Smooth muscle cell (in vitro differentiated cells): ENCODE measurements around the gene MS4A3. TPM values are rescaled to one million over a fixed set of nuclear protein-coding genes. Genes with fewer than 3 reads are reported as not detected.

Experiments used
- DNase-seq: peaks from one replicate; lab custom pipeline; 2025; ENCODE audit not compliant: unreplicated experiment; lab: John Stamatoyannopoulos, UW
- H2AFZ ChIP-seq: fragments of 200-600 bp; sonication (generic); 2 replicates; pipeline ENCODE4 v1.6.0; 2016; ENCODE audit warnings: antibody characterized with exemption, low read depth, mild to moderate bottlenecking
- H3F3A ChIP-seq: fragments of 200-600 bp; sonication (generic); 2 replicates; pipeline ENCODE4 v1.6.0; 2017; ENCODE audit warnings: antibody characterized with exemption, low read depth
- H3K27ac ChIP-seq: fragments of 200-600 bp; sonication (generic); 2 replicates; pipeline ENCODE4 v1.5.1; 2016; ENCODE audit warnings: low read depth, mild to moderate bottlenecking
- H3K27me3 ChIP-seq: fragments of 200-600 bp; sonication (generic); 2 replicates; pipeline ENCODE4 v1.6.1; 2016; ENCODE audit warnings: low read depth, mild to moderate bottlenecking
- H3K36me3 ChIP-seq: fragments of 200-600 bp; sonication (generic); 2 replicates; pipeline ENCODE4 v1.5.1; 2016; ENCODE audit warnings: low read depth
- H3K4me1 ChIP-seq: fragments of 200-600 bp; sonication (generic); 2 replicates; pipeline ENCODE4 v1.5.1; 2016; ENCODE audit warnings: low read depth
- H3K4me2 ChIP-seq: fragments of 200-600 bp; sonication (generic); 2 replicates; pipeline ENCODE4 v1.6.0; 2016; ENCODE audit warnings: mild to moderate bottlenecking
- H3K4me3 ChIP-seq: fragments of 200-600 bp; sonication (generic); 2 replicates; pipeline ENCODE4 v1.5.1; 2016; ENCODE audit warnings: mild to moderate bottlenecking
- H3K79me2 ChIP-seq: fragments of 200-600 bp; sonication (generic); 2 replicates; pipeline ENCODE4 v1.6.0; 2016; ENCODE audit warnings: low read depth, mild to moderate bottlenecking
- H3K9ac ChIP-seq: fragments of 200-600 bp; sonication (generic); 2 replicates; pipeline ENCODE4 v1.6.0; 2016; ENCODE audit warnings: low read depth
- H3K9me3 ChIP-seq: fragments of 200-600 bp; sonication (generic); replicated peaks from 2 replicates; pipeline ENCODE4 v1.5.1; 2016; ENCODE audit warnings: low read depth
- H4K20me1 ChIP-seq: fragments of 200-600 bp; sonication (generic); 2 replicates; pipeline ENCODE4 v1.6.0; 2016; ENCODE audit warnings: low read depth
- WGBS: methylation state at CpG from one replicate; pipeline ENCODE4 v1.1.7; 2016; ENCODE audit warnings: low lambda C conversion rate; 5-methylcytosine and 5-hydroxymethylcytosine counted together
- polyA plus RNA-seq: library from polyadenylated mRNA; unstranded; fragments of >200 nt; fragmentation: Nextera tagmentation; extraction: Ambion mirVana; gene quantifications from 2 replicates; pipeline ENCODE4 v1.2.1, GENCODE V29; 2016
- total RNA-seq: library from RNA; depleted of rRNA; stranded (reverse); fragments of >200 nt; gene quantifications from 2 replicates; pipeline ENCODE4 v1.2.3, GENCODE V29; 2014
- TF ChIP-seq, protein P1 (sequence below): fragments of 200-600 bp; sonication (generic); IDR thresholded peaks from 2 replicates; pipeline ENCODE4 v1.5.1; 2017; ENCODE audit warnings: borderline replicate concordance, mild to moderate bottlenecking, antibody characterized with exemption; ENCODE audit not compliant: insufficient read depth, poor library complexity, severe bottlenecking

MS4A3 gene
- total and polyA plus RNA-seq, 2 experiments from 2014 or later, result not detected

DNA sequence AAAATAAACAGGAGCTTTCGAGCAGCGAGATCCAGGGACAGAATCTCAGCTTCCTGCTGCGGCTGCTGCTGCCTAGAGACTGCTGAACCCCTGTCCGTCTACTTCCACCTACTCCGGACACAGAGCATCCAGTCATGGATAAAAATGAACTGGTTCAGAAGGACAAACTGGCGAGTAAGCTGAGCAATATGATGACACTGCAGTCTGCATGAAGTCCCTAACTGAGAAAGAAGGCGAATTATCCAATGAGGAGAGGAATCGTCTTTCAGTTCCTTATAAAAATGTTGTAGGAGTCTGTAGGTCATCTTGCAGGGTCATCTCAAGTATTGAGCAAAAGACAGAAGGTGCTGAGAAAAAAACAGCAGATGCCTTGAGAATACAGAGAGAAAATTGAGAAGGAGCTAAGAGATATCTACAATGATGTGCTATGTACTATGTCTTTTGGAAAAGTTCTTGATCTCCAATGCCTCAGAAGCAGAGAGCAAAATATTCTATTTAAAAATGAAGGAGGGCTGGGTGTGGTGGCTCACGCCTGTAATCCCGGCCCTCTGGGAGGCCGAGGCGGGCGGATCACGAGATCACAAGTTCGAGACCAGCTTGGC is 20.9 kb downstream of the MS4A3 start:
- H3K9ac ChIP-seq, result no peak overlapping the region
- no peak overlapping the region for H2AFZ ChIP-seq
- no peaks in the 10 kb centered on the region for H3K9me3 ChIP-seq
- WGBS, result 81% methylated on average over 15 of the region's 15 CpGs
- no peaks in the 10 kb centered on the region for H3K4me1 ChIP-seq
- H3K27me3 ChIP-seq, result no peaks in the 10 kb centered on the region
- H3F3A ChIP-seq, result no peaks in the 10 kb centered on the region
- H3K79me2 ChIP-seq, result no peaks in the 10 kb centered on the region
- H3K4me3 ChIP-seq, result no peak overlapping the region
- no peaks in the 10 kb centered on the region for H4K20me1 ChIP-seq
- TF ChIP-seq, protein P1, sequence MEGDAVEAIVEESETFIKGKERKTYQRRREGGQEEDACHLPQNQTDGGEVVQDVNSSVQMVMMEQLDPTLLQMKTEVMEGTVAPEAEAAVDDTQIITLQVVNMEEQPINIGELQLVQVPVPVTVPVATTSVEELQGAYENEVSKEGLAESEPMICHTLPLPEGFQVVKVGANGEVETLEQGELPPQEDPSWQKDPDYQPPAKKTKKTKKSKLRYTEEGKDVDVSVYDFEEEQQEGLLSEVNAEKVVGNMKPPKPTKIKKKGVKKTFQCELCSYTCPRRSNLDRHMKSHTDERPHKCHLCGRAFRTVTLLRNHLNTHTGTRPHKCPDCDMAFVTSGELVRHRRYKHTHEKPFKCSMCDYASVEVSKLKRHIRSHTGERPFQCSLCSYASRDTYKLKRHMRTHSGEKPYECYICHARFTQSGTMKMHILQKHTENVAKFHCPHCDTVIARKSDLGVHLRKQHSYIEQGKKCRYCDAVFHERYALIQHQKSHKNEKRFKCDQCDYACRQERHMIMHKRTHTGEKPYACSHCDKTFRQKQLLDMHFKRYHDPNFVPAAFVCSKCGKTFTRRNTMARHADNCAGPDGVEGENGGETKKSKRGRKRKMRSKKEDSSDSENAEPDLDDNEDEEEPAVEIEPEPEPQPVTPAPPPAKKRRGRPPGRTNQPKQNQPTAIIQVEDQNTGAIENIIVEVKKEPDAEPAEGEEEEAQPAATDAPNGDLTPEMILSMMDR, result no peak
- DNase-seq, result no peak
- no peak overlapping the region for H3K27ac ChIP-seq
- H3K36me3 ChIP-seq, result no peaks in the 10 kb centered on the region
- H3K4me2 ChIP-seq, result no peak overlapping the region

DNA sequence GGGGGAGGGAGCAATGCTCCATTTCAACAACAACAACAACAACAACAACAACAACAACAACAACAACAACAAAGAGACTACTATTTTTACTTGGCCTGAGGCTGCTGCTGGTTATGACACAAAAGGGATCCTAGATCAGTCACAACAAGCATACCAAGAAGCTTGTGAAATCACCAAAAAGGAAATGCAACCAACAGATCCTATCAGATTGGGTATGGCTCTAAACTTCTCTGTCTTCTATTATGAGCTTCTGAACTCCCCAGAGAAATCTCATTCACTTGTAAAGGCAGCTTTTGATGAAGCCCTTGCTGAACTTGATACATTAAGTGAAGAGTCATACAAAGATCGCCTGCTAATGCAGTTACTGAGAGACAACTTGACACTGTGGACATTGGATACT is 21.5 kb downstream of the MS4A3 start:
- H3K27ac ChIP-seq, result no peak overlapping the region
- no peak overlapping the region for H2AFZ ChIP-seq
- no peak overlapping the region for H3K4me3 ChIP-seq
- TF ChIP-seq, protein P1, result no peak
- H4K20me1 ChIP-seq, result no peaks in the 10 kb centered on the region
- no peaks in the 10 kb centered on the region for H3K79me2 ChIP-seq
- H3K9me3 ChIP-seq, result no peaks in the 10 kb centered on the region
- H3K36me3 ChIP-seq, result no peaks in the 10 kb centered on the region
- no peak for DNase-seq
- H3K9ac ChIP-seq, result no peak overlapping the region
- WGBS, result 84% methylated on average over 1 of the region's 1 CpG
- H3K4me1 ChIP-seq, result no peaks in the 10 kb centered on the region
- no peaks in the 10 kb centered on the region for H3F3A ChIP-seq
- no peaks in the 10 kb centered on the region for H3K27me3 ChIP-seq
- no peak overlapping the region for H3K4me2 ChIP-seq

DNA sequence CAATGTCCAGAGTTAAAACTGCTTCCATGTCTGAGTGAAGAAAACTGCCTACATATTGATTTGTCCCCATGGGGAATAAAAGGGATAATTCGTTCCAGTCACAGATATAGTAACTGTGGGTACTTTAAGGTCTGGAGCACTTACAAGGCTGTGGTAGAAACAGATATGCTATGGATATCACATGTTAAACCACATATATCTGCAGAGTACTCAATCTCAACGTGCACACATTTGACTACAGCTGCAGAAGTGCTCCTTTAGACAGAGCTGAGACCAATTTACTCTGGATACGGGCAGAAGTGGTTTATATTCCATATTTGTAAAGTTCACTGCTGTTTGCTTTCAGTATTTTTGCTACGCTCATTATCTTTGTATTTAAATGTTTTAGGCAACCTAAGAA is 22.3 kb downstream of the MS4A3 start:
- TF ChIP-seq, protein P1, result no peak
- Histone ChIP-seq H3K79me2 (no peaks in the 10 kb centered on the region), H2AFZ (no peak overlapping the region), H4K20me1 (no peaks in the 10 kb centered on the region), H3K27me3 (no peaks in the 10 kb centered on the region), H3K9ac (no peak overlapping the region), H3K4me1 (no peaks in the 10 kb centered on the region), H3K4me3 (no peak overlapping the region), H3K4me2 (no peak overlapping the region), H3F3A (no peaks in the 10 kb centered on the region), H3K9me3 (no peaks in the 10 kb centered on the region), H3K36me3 (no peaks in the 10 kb centered on the region), H3K27ac (no peak overlapping the region)
- no peak for DNase-seq
- WGBS, result 64% methylated on average over 4 of the region's 4 CpGs

DNA sequence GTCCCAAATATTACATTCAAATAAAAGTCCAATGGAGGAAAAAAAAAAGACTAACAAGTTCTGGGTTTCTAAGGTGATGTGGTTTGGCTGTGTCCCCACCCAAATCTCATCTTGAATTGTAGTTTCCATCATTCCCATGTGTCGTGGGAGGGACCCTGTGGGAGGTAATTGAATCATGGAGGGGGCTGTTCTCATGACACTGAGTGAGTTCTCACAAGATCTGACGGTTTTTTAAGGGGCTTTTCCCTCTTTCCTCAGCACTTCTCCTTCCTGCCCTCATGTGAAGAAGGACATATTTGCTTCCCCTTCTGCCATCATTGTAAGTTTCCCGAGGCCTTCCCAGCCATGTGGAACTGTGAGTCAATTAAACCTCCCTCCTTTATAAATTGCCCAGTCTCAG is 24.1 kb downstream of the MS4A3 start:
- H3K27me3 ChIP-seq, result no peaks in the 10 kb centered on the region
- TF ChIP-seq, protein P1, result no peak
- 62% methylated on average over 3 of the region's 3 CpGs for WGBS

More for the DNA sequence above, 24.1 kb downstream of the MS4A3 start:
- H3K9me3 ChIP-seq, result no peaks in the 10 kb centered on the region
- no peaks in the 10 kb centered on the region for H3K79me2 ChIP-seq
- no peak overlapping the region for H3K27ac ChIP-seq
- H3K4me1 ChIP-seq, result no peaks in the 10 kb centered on the region
- no peaks in the 10 kb centered on the region for H3K36me3 ChIP-seq
- no peaks in the 10 kb centered on the region for H4K20me1 ChIP-seq
- no peak overlapping the region for H3K4me2 ChIP-seq
- no peak overlapping the region for H3K9ac ChIP-seq
- H3F3A ChIP-seq, result no peaks in the 10 kb centered on the region
- H2AFZ ChIP-seq, result no peak overlapping the region
- H3K4me3 ChIP-seq, result no peak overlapping the region
- no peak for DNase-seq
